Endodermal cell (in vitro differentiated cells): Measurements from ENCODE around the gene LRIG3. TPM values are rescaled to one million over a fixed set of nuclear protein-coding genes. Genes with fewer than 3 reads are reported as not detected.
A peak's percentile ranks its signal among the peaks of the same experiment; 100 is the strongest.
"Not testable (repeated sequence)": the region's sequence is repeated elsewhere in the genome, so short reads cannot be mapped to it uniquely, and the experiment has no call there.

Source experiments
- DNase-seq: peaks from one replicate; pipeline ENCODE4 v3.0.0-alpha.2; 2017
- H3K27ac ChIP-seq: 2 replicates; pipeline ENCODE4 v1.5.1; 2013; ENCODE audit warnings: mild to moderate bottlenecking, low read depth, low read length, moderate library complexity
- H3K27me3 ChIP-seq: 2 replicates; pipeline ENCODE4 v1.6.1; 2013; ENCODE audit warnings: mild to moderate bottlenecking, low read length, moderate library complexity; ENCODE audit not compliant: insufficient read depth, control insufficient read depth, poor library complexity, severe bottlenecking
- H3K36me3 ChIP-seq: 2 replicates; pipeline ENCODE4 v1.7.0; 2013; ENCODE audit warnings: mild to moderate bottlenecking, low read length, moderate library complexity; ENCODE audit not compliant: control insufficient read depth, insufficient read depth
- H3K4me1 ChIP-seq: one replicate; pipeline ENCODE4 v1.7.0; 2013; ENCODE audit warnings: low read length; ENCODE audit not compliant: control insufficient read depth, insufficient read depth
- H3K4me3 ChIP-seq: 2 replicates; pipeline ENCODE4 v1.5.1; 2013; ENCODE audit warnings: mild to moderate bottlenecking, low read length, moderate library complexity
- H3K9ac ChIP-seq: 2 replicates; pipeline ENCODE4 v1.6.1; 2013; ENCODE audit warnings: mild to moderate bottlenecking, low read length, moderate library complexity; ENCODE audit not compliant: poor library complexity, severe bottlenecking; ENCODE audit errors: extremely low read depth
- H3K9me3 ChIP-seq: 2 replicates; pipeline ENCODE4 v1.6.1; 2013; ENCODE audit warnings: mild to moderate bottlenecking, low read length, moderate library complexity; ENCODE audit not compliant: control insufficient read depth
- H3K27ac Mint-ChIP-seq: 2 replicates; pipeline ENCODE4 v1.8.0; 2020; ENCODE audit warnings: mixed read lengths
- H3K27me3 Mint-ChIP-seq: 2 replicates; pipeline ENCODE4 v1.8.0; 2021; ENCODE audit warnings: mild to moderate bottlenecking, mixed read lengths; ENCODE audit not compliant: insufficient read depth
- H3K36me3 Mint-ChIP-seq: 2 replicates; pipeline ENCODE4 v1.8.0; 2020; ENCODE audit warnings: low read depth, mixed read lengths
- H3K4me1 Mint-ChIP-seq: 2 replicates; pipeline ENCODE4 v1.8.0; 2020; ENCODE audit warnings: mixed read lengths
- H3K4me3 Mint-ChIP-seq: 2 replicates; pipeline ENCODE4 v1.8.0; 2020; ENCODE audit warnings: mild to moderate bottlenecking, moderate library complexity, mixed read lengths
- H3K9me3 Mint-ChIP-seq: 2 replicates; pipeline ENCODE4 v1.8.0; 2020; ENCODE audit warnings: mild to moderate bottlenecking, mixed read lengths
- CTCF ChIP-seq: fragments of 200-600 bp; sonication (generic); conservative IDR thresholded peaks from 2 replicates; pipeline ENCODE4 v1.5.0; 2021; ENCODE audit warnings: antibody characterized with exemption, mild to moderate bottlenecking
- WGBS, 2 experiments: methylation state at CpG; one replicate each; pipeline versions ENCODE4 v1.1.5 to v1.1.7; 2013; ENCODE audit warnings: missing lambda C conversion rate in 2 of 2, mixed read lengths in 1 of 2; ENCODE audit not compliant: insufficient coverage in 1 of 2, insufficient read length in 1 of 2; 5-methylcytosine and 5-hydroxymethylcytosine counted together
- total RNA-seq, 2 donors: library from RNA; stranded (reverse); fragmentation: NEBNext Ultra II Directional in 1 of 2; extraction: Animal tissue kit (Norgen Biotek cat#: 25700) in 1 of 2; gene quantifications; 2 replicates in 1 of 2; 3 replicates in 1 of 2; pipeline ENCODE4 v1.2.1, GENCODE V29; 2021

The LRIG3 gene
- total RNA-seq, 2 donors from 2014 or later, result 196 to 367 TPM

- Histone ChIP-seq H3K9me3 (no peaks in the 10 kb centered on the region), H3K4me3 (peak overlapping the region; percentile 27), H3K4me1 (peaks cover 17% of the 10 kb centered on the region), H3K27me3 (no peaks in the 10 kb centered on the region), H3K9ac (no peak overlapping the region), H3K27ac (peak overlapping the region; percentile 32), H3K36me3 (peaks cover 87% of the 10 kb centered on the region)
- no peak overlapping the region for H3K4me3 Mint-ChIP-seq
- H3K27ac Mint-ChIP-seq, result peak overlapping the region; percentile 54
- peaks cover 38% of the 10 kb centered on the region for H3K4me1 Mint-ChIP-seq
- H3K9me3 Mint-ChIP-seq, result peaks cover 6% of the 10 kb centered on the region
- TF ChIP-seq CTCF, result no peak
- peaks cover 86% of the 10 kb centered on the region for H3K36me3 Mint-ChIP-seq
- DNase-seq, result no peak
- WGBS, 2 experiments, result 94% methylated on average over 3 of the region's 3 CpGs
- no peaks in the 10 kb centered on the region for H3K27me3 Mint-ChIP-seq
Observed at GRCh38 chr12:58906917-58907316, 13.4 kb downstream of the LRIG3 start.

- peaks cover 24% of the 10 kb centered on the region for H3K4me1 Mint-ChIP-seq
- peaks cover 87% of the 10 kb centered on the region for H3K36me3 ChIP-seq
- peaks cover 6% of the 10 kb centered on the region for H3K9me3 Mint-ChIP-seq
- peaks cover 85% of the 10 kb centered on the region for H3K36me3 Mint-ChIP-seq
- no peak overlapping the region for H3K4me3 ChIP-seq
- no peak overlapping the region for H3K9ac ChIP-seq
- no peak overlapping the region for H3K27ac ChIP-seq
- no peak overlapping the region for H3K27ac Mint-ChIP-seq
- TF ChIP-seq CTCF, result no peak
- no peaks in the 10 kb centered on the region for H3K27me3 Mint-ChIP-seq
- no peaks in the 10 kb centered on the region for H3K27me3 ChIP-seq
- peaks cover 11% of the 10 kb centered on the region for H3K4me1 ChIP-seq
- no peak for DNase-seq
- H3K4me3 Mint-ChIP-seq, result no peak overlapping the region
- WGBS, 2 experiments, result 93 to 96% methylated on average over 6 to 9 of the region's 9 CpGs
- H3K9me3 ChIP-seq, result no peaks in the 10 kb centered on the region
Observed at GRCh38 chr12:58905422-58905821, 14.9 kb downstream of the LRIG3 start.

- peaks cover 85% of the 10 kb centered on the region for H3K36me3 ChIP-seq
- H3K27ac ChIP-seq, H3K4me3 Mint-ChIP-seq, H3K4me3 ChIP-seq, DNase-seq, H3K27me3 ChIP-seq, H3K9ac ChIP-seq, H3K27ac Mint-ChIP-seq, H3K9me3 ChIP-seq, H3K9me3 Mint-ChIP-seq, H3K4me1 ChIP-seq, H3K27me3 Mint-ChIP-seq: not testable (repeated sequence)
- 87% methylated on average over 1 of the region's 1 CpG; no CpG with 5 or more reads in 1 of the 2 experiments for WGBS, 2 experiments
- H3K36me3 Mint-ChIP-seq, result peaks cover 87% of the 10 kb centered on the region
- peaks cover 19% of the 10 kb centered on the region for H3K4me1 Mint-ChIP-seq
Observed at GRCh38 chr12:58902726-58903125, 17.6 kb downstream of the LRIG3 start.

- Mint-ChIP-seq H3K36me3 (peaks cover 86% of the 10 kb centered on the region), H3K9me3 (peaks cover 6% of the 10 kb centered on the region), H3K4me3 (no peak overlapping the region), H3K4me1 (peaks cover 16% of the 10 kb centered on the region), H3K27me3 (no peaks in the 10 kb centered on the region), H3K27ac (no peak overlapping the region)
- Histone ChIP-seq H3K27ac (no peak overlapping the region), H3K4me3 (no peak overlapping the region), H3K9ac (no peak overlapping the region), H3K27me3 (no peaks in the 10 kb centered on the region), H3K4me1 (peaks cover 5% of the 10 kb centered on the region), H3K36me3 (peaks cover 85% of the 10 kb centered on the region), H3K9me3 (no peaks in the 10 kb centered on the region)
- 97 to 100% methylated on average over 3 to 4 of the region's 5 CpGs for WGBS, 2 experiments
- no peak for DNase-seq
- TF ChIP-seq CTCF, result no peak
Observed at GRCh38 chr12:58901664-58902063, 18.6 kb downstream of the LRIG3 start.
